GM19324 (cell line): Measurements from ENCODE around the gene RNF40.
"Not testable (repeated sequence)": the region's sequence is repeated elsewhere in the genome, so short reads cannot be mapped to it uniquely, and the experiment has no call there.

Experiments used
- ATAC-seq: cut with Tn5 transposase; IDR thresholded peaks from one replicate; pipeline ENCODE4 v1.9.1; 2021; ENCODE audit warnings: mild to moderate bottlenecking, moderate library complexity; ENCODE audit not compliant: unreplicated experiment, low FRiP score

RNF40 gene

DNA sequence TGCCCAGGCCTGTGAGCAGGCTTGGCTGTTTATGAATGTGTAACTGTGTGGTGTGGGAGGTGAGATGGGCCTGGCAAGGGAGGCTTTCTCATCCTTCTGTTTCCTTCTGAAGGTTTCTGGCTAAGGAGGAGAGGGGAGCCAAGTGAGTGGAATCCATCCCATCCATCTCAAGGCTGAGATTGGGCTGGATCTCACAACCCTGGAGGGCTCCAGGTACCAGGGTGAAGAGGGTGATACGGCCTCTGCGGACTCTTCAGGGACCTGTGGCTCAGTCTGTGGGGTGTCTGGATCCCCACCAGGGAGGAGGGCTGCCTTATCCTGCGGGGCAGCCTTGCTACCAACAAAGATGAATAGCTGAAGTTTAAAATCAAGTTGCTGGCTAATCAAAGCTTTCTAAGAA is 17.9 kb downstream of the RNF40 start:
- no peak for ATAC-seq

DNA sequence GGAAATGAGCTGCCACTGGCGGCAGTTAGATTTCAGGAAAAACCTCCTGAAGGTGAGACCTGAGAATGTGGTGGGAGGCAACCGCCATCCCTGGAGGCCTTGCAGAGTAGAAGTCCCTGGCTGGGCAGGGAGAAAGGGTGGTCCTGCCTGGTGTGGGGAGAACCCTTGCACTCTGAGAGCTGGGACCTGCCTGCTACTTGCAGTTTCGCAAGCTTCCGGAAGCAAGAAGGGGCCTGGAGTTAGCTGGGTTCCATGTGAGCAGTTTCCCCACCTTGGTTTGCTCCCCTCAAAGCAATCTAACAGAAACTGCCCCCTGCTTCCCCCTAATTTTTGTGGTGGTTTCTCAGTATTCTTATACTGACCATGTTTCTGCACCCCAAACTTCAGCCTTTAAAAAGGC is 18.4 kb downstream of the RNF40 start:
- ATAC-seq = no peak

GRCh38 chr16:30782486-30783279 is 20.6 kb downstream of the RNF40 start:
- no peak for ATAC-seq

DNA sequence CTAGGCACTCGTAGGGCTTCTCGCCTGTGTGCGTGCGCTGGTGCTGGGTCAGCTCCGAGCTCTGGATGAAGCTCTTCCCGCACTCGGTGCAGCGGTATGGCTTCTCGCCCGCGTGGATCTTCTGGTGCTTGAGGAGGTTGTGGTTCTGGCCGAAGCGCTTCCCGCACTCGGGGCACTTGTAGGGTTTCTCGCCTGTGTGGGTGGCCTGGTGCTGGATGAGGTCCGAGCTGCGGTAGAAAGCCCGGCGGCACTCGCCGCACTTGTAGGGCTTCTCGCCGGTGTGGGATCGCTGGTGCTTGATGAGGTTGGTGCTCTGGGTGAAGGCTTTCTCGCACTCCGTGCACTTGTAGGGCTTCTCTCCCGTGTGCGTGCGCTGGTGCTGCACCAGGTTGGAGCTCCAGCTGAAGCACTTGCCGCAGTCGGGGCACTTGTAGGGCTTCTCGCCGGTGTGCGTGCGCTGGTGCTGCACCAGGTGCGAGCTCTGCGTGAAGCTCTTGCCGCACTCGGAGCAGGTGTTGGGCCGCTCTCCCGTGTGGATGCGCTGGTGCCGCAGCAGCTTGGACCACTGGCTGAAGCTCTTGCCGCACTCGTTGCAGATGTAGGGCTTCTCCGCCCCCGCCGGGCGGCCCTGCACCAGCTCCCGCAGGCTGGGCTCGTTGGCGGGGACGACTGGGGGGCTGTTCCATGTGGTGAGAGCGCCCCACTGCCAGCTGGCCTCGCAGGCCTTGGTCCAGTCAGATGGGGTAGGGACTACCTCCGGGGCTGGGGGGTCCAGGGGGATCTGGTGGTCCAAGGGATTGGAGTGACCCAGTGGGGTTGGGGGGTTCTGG is 21.4 kb downstream of the RNF40 start:
- no peak for ATAC-seq

GRCh38 chr16:30784215-30784614 is 22.1 kb downstream of the RNF40 start:
- no peak for ATAC-seq

- no peak for ATAC-seq
Measured at GRCh38 chr16:30785126-30786106, 23.3 kb downstream of the RNF40 start.

DNA sequence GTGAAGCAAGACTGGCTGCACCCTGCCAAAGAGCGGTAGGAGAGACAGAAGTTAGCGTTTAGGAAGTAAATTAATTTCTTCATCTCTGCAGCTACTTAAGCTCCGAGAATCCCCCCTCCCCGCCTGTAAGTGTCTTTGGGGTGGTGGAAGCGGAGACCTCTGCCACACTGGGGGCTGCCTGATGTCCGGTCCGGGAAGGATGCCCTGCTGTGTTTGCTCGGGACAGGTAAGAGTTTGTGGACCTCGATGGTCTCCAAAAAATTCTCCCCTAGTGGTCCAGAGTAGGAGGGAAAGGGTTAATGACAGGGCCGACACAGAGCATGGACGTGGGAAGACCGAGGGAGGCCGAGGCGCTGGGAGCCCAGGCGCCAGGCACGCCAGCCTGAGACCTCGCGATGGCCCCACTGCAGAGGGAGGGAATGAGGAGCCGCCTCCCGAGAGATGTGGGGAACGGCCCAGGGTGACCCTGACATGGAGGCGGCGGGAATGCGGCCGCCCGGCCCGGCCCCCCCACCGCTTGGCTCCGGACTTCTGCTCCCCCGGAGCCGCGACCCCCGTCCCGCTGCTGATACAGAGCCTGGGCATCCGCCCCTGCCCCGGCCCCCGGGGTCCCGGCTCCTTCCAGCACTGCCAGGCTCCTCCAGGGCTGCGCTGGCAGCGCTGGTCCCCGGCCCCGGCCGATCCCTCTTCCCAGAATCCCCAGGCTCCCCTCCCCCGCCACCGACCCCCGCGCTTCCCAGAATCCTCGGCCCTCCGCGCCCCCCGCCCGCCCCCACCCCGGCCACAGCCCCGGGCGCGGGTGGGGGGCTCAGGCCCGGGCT is 24.2 kb downstream of the RNF40 start:
- no peak for ATAC-seq

- ATAC-seq = no peak
Measured at GRCh38 chr16:30786936-30787612, 25.0 kb downstream of the RNF40 start, which contains the start of gene ZNF629. Gene ZNF629 (minus strand): TSS chr16:30787205. CDS start chr16:30784482, 2,723 bp downstream.

DNA sequence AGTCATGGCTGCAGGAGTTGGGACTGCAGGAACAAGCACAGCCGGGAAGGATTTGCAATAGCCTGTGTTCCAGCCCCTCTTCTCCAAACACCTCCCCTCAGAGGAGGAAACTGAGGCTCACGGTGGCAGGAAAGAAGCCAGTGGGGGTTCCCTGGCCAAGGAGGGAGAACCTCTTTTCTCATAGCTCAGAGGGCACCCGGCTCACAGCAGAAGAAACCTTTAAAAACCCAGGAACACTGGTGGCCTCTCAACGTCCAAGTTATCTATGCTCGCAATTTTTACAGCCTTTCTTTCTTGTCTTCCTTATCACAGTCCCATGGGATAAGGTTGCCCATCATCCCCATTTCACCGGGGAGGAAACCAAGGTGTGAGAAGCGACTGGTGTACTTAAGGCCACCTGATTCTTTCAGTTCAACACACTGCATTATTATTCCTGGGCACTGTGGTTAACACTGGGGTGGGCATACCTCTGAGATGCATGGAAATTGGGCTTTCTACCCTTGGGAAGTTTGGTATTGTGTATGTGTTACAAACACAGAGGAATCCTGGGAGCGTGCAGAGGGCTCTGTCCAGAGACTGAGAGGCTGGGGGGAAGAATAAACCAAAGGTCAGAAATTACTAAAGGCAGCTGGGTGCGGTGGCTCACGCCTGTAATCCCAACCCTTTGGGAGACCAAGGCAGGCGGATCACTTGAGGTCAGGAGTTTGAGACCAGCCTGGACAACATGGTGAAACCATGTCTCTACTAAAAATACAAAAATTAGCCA is 25.7 kb downstream of the RNF40 start:
- no peak for ATAC-seq

DNA sequence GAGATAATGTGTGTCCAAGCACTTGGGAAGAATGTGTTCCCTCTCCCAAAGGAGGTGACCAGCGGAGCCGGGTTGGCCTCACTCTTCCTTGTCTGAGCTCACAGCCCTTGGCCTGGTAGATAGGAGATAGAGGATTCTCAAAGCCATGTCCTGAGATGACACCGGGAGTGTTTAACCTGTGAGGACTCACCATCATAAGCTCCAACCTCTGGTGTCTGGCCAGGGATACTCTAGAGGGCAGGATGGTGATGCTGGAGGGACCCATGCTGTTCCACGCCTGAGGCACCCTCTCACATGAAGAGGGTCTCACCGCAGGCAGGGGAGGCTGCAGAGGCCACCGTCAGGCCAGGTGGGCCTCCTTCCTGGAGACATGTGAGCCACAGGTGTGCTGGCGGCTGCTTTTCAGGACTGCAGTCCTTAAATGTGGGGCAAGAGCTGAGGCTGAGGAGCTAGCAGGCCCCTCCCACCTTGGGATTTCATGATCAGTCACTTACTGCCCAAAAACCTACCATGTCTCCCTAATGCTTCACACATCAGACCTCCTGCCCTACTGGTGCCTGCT is 31.5 kb downstream of the RNF40 start:
- ATAC-seq = no peak

DNA sequence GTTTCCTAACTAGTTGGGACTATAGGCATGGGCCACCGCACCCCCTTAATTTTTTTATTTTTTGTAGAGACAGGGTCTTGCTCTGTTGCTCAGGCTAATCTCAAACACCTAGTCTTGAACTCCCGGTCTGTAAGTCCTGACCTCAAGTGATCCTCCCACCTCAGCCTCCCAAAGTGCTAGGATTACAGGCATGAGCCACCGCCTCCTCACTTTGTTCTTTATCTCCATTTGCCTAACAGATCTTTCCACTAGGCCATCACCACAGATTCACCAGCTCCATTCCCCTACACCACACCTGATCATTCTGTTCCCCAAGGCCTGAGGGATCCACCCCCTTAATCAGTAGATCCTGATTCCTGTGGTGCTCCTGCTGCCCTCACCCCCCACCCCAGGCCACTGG is 32.5 kb downstream of the RNF40 start:
- ATAC-seq = no peak

- ATAC-seq = no peak
Measured at GRCh38 chr16:30797670-30798309, 35.7 kb downstream of the RNF40 start.

DNA sequence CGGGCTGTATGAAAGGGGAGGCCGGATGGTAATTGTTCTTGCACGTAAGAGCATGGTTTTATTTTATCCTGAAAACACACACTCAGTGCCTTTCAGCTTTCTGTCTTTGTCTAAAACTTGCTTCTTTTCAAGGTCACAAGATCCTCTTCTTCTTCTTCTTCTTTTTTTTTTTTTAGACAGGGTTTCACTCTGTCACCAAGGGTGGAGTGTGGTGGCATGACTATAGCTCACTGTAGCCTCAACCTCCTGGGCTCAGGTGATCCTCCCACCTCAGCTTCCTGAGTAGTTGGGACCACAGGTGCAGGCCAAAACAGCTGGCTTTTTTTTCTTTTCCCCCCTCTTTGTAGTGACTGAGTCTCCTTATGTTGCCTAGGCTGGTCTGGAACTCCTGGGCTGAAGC is 40.8 kb downstream of the RNF40 start:
- no peak for ATAC-seq

DNA sequence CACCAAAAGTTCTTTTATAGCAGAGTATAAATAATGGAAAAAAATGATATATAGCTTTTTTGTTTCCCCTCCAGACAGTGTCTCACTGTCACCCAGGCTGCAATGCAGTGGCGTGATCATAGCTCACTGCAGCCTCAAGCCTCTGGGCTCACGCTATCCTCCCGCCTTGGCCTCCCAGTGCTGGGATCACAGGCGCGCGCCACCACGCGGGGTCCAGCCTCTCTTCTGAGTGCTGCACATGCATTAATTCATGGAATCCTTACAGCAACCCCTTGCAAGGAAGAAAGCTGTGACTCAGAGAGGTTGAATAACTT is 42.9 kb downstream of the RNF40 start:
- ATAC-seq = no peak

GRCh38 chr16:30805370-30806169 is 43.4 kb downstream of the RNF40 start:
- no peak for ATAC-seq

GRCh38 chr16:30808146-30808545 is 46.0 kb downstream of the RNF40 start:
- ATAC-seq = no peak

- not testable (repeated sequence) for ATAC-seq
Measured at GRCh38 chr16:30808890-30809426, 46.8 kb downstream of the RNF40 start.
